B cell (primary cell): ENCODE results near the gene PCSK4.

Experiments used
- CTCF ChIP-seq: fragments of 200-600 bp; IDR thresholded peaks from one replicate; pipeline ENCODE4 v1.8.0; 2022; ENCODE audit warnings: antibody characterized with exemption, mild to moderate bottlenecking
- EZH2 ChIP-seq: IDR thresholded peaks from 2 replicates; pipeline ENCODE4 v1.6.1; 2012; ENCODE audit warnings: borderline replicate concordance, low read depth, mild to moderate bottlenecking, moderate library complexity, low read length; ENCODE audit not compliant: insufficient read depth, poor library complexity, severe bottlenecking

- TF ChIP-seq CTCF (no peak), EZH2 (no peak)
Observed at GRCh38 chr19:1538978-1539377, 48.8 kb upstream of the PCSK4 start.
